HepG2 (cell line): ENCODE results near the gene GPR173. TPM values are rescaled to one million over a fixed set of nuclear protein-coding genes. Genes with fewer than 3 reads are reported as not detected.

Experiments used
- ATAC-seq: fragments of 200-7000 bp; cut with Tn5 transposase; 3 replicates; pipeline ENCODE4 v1.9.1; 2020; ENCODE audit warnings: mild to moderate bottlenecking, moderate library complexity
- BruUV-seq: library from RNA; stranded (reverse); fragments of 400-500 nt; replicated peaks from 2 replicates; lab custom pipeline; 2021; lab: Mats Ljungman, UMichigan
- CTCF ChIA-PET: fragments of 300-600 bp; formaldehyde crosslinking; extraction: SDS; loops from one replicate; lab custom pipeline; 2021; ENCODE audit warnings: low total read pairs, inconsistent platforms, low intra/inter-chr PET ratio; lab: Yijun Ruan, JAX
- POLR2A ChIA-PET: fragments of 350-600 bp; sonication (Branson Sonifier 250); formaldehyde crosslinking; loops from one replicate; lab custom pipeline; 2020; ENCODE audit warnings: antibody characterized with exemption, inconsistent platforms; lab: Yijun Ruan, JAX
- DNase-seq: peaks from one replicate; pipeline ENCODE4 v3.0.0-alpha.2; 2015; ENCODE audit warnings: low spot score
- FAIRE-seq: peaks from 3 replicates; lab custom pipeline; 2011; peaks lifted over from hg19 to GRCh38; lab: Jason Lieb, UNC
- H2AFZ ChIP-seq: one replicate; pipeline ENCODE4 v1.6.1; 2011; ENCODE audit warnings: low read length, inconsistent platforms
- H3K27ac ChIP-seq: fragments of 300-600 bp; 3 replicates; pipeline ENCODE4 v1.8.0; 2011; ENCODE audit warnings: mixed run types, mild to moderate bottlenecking, mixed read lengths, low read length, inconsistent platforms; ENCODE audit not compliant: insufficient read depth; ENCODE audit errors: extremely low read length
- H3K27me3 ChIP-seq, 2 experiments: fragments of 200-600 bp in 1 of 2; 2 replicates in 1 of 2; 3 replicates in 1 of 2; pipeline versions ENCODE4 v1.6.0 to v1.8.0; 2011; ENCODE audit warnings: low read length in 2 of 2, mild to moderate bottlenecking in 2 of 2, moderate library complexity in 2 of 2, inconsistent platforms in 1 of 2; ENCODE audit not compliant: insufficient read depth in 2 of 2, control insufficient read depth in 1 of 2
- H3K36me3 ChIP-seq, 2 experiments: fragments of 200-600 bp in 1 of 2; replicated peaks in 1 of 2; 2 replicates in 1 of 2; 3 replicates in 1 of 2; pipeline versions ENCODE4 v1.5.1 to v1.8.0; 2011; ENCODE audit warnings: low read length in 2 of 2, inconsistent platforms in 1 of 2; ENCODE audit not compliant: insufficient read depth in 2 of 2, control insufficient read depth in 1 of 2
- H3K4me1 ChIP-seq: 2 replicates; pipeline ENCODE4 v1.5.1; 2012; ENCODE audit warnings: low read length, inconsistent platforms; ENCODE audit not compliant: insufficient read depth
- H3K4me2 ChIP-seq: 2 replicates; pipeline ENCODE4 v1.6.0; 2011; ENCODE audit warnings: low read depth, low read length, inconsistent platforms
- H3K4me3 ChIP-seq, 3 experiments: fragments of 200-600 bp in 1 of 3; sonication (generic), shearing (Covaris generic) in 1 of 3; replicated peaks in 1 of 3; 2 replicates each; pipeline ENCODE4 v1.5.1; 2011 to 2016; ENCODE audit warnings: low read length in 3 of 3, inconsistent platforms in 2 of 3, low read depth in 2 of 3, mild to moderate bottlenecking in 2 of 3, control low read depth in 1 of 3, mixed read lengths in 1 of 3; ENCODE audit not compliant: insufficient read depth in 1 of 3
- H3K79me2 ChIP-seq: one replicate; pipeline ENCODE4 v1.6.1; 2011; ENCODE audit warnings: low read length, inconsistent platforms; ENCODE audit not compliant: insufficient read depth
- H3K9ac ChIP-seq: 2 replicates; pipeline ENCODE4 v1.6.0; 2011; ENCODE audit warnings: mild to moderate bottlenecking, low read depth, low read length, inconsistent platforms; ENCODE audit not compliant: insufficient read depth
- H3K9me3 ChIP-seq: 2 replicates; pipeline ENCODE4 v1.5.1; 2012; ENCODE audit warnings: mild to moderate bottlenecking, low read length
- H4K20me1 ChIP-seq: 2 replicates; pipeline ENCODE4 v1.6.0; 2011; ENCODE audit warnings: inconsistent platforms, mild to moderate bottlenecking, low read length, moderate library complexity; ENCODE audit not compliant: insufficient read depth
- BRCA1 ChIP-seq: sonication (generic); formaldehyde crosslinking; IDR thresholded peaks from 2 replicates; pipeline ENCODE4 v1.4.0; 2020; ENCODE audit warnings: missing genetic modification reagents
- DNMT3B ChIP-seq: conservative IDR thresholded peaks from 2 replicates; pipeline ENCODE4 v1.6.1; 2016; ENCODE audit warnings: missing biosample characterization, control low read depth
- DZIP1 ChIP-seq: sonication (generic); formaldehyde crosslinking; IDR thresholded peaks from 2 replicates; pipeline ENCODE4 v1.5.0; 2020; ENCODE audit warnings: mild to moderate bottlenecking, missing genetic modification reagents
- ETV5 ChIP-seq: IDR thresholded peaks from 2 replicates; pipeline ENCODE4 v1.6.1; 2018; ENCODE audit warnings: missing biosample characterization, missing genetic modification reagents, inconsistent platforms, borderline replicate concordance
- FOXA1 ChIP-seq, 2 experiments: fragments of 450-650 bp in 1 of 2; sonication (generic) in 1 of 2; formaldehyde crosslinking in 1 of 2; IDR thresholded peaks; 2 replicates each; pipeline versions ENCODE4 v1.4.0 to v1.6.1; 2016 to 2020; ENCODE audit warnings: missing genetic modification reagents in 1 of 2
- FOXK1 ChIP-seq: sonication (generic); formaldehyde crosslinking; IDR thresholded peaks from 2 replicates; pipeline ENCODE4 v1.4.0; 2020; ENCODE audit warnings: low read depth, missing genetic modification reagents, borderline replicate concordance
- HDAC1 ChIP-seq: sonication (generic); formaldehyde crosslinking; IDR thresholded peaks from 2 replicates; pipeline ENCODE4 v1.5.1; 2020; ENCODE audit warnings: mild to moderate bottlenecking, missing genetic modification reagents
- HOXA9 ChIP-seq: sonication (generic); formaldehyde crosslinking; IDR thresholded peaks from 2 replicates; pipeline ENCODE4 v1.8.1; 2022; ENCODE audit warnings: missing genetic modification reagents, mild to moderate bottlenecking, moderate library complexity, borderline replicate concordance
- IRF1 ChIP-seq: sonication (generic); formaldehyde crosslinking; IDR thresholded peaks from 2 replicates; pipeline ENCODE4 v1.4.0; 2020; ENCODE audit warnings: low read depth, mild to moderate bottlenecking, missing genetic modification reagents
- LBX2 ChIP-seq: sonication (generic); formaldehyde crosslinking; IDR thresholded peaks from 2 replicates; pipeline ENCODE4 v1.5.0; 2020; ENCODE audit warnings: missing genetic modification reagents, mild to moderate bottlenecking, borderline replicate concordance
- MEF2D ChIP-seq: sonication (generic); formaldehyde crosslinking; IDR thresholded peaks from 2 replicates; pipeline ENCODE4 v1.5.1; 2020; ENCODE audit warnings: mild to moderate bottlenecking, missing genetic modification reagents
- PCBP2 ChIP-seq: fragments of 200-400 bp; formaldehyde crosslinking; optimal IDR thresholded peaks from 2 replicates; pipeline ENCODE3; 2018; ENCODE audit warnings: low read length, low read depth; ENCODE audit not compliant: poor library complexity, severe bottlenecking
- PRDM10 ChIP-seq: sonication (generic); formaldehyde crosslinking; IDR thresholded peaks from 2 replicates; pipeline ENCODE4 v1.4.0; 2020; ENCODE audit warnings: low read depth, missing genetic modification reagents
- ZNF501 ChIP-seq: sonication (generic); formaldehyde crosslinking; IDR thresholded peaks from 2 replicates; pipeline ENCODE4 v1.5.1; 2020; ENCODE audit warnings: mild to moderate bottlenecking, moderate library complexity, missing genetic modification reagents
- WGBS: methylation state at CpG from one replicate; pipeline ENCODE4 v1.1.6; 2017; ENCODE audit warnings: low lambda C conversion rate; 5-methylcytosine and 5-hydroxymethylcytosine counted together
- in situ Hi-C: cut with HindIII; loops from 2 replicates; pipeline ENCODE4 v1.10.0; 2017; ENCODE audit warnings: low pct_unique_long_range_greater_than_20kb; ENCODE audit not compliant: extremely low pct_ligation_motif_present
- intact Hi-C: fragments of 100-400 bp; cut with micrococcal nuclease; formaldehyde crosslinking; loops from one replicate; pipeline ENCODE4 v1.10.0; 2022; ENCODE audit not compliant: unreplicated experiment
- polyA plus RNA-seq, 8 experiments: library from polyadenylated mRNA; depleted of rRNA in 3 of 8; stranded (reverse) in 7 of 8; unstranded in 1 of 8; fragments of >200 nt; fragmentation: Illumina TruSeq in 4 of 8; extraction: Trizol in 4 of 8; gene quantifications; 2 replicates each; pipeline versions ENCODE4 v1.2.1 to v1.2.3, GENCODE V29; 2011 to 2016; ENCODE audit warnings: low read depth in 4 of 8, missing spikeins in 1 of 8, mixed read lengths in 1 of 8; ENCODE audit not compliant: insufficient read depth in 1 of 8
- total RNA-seq, 5 experiments: library from RNA; depleted of rRNA; stranded (reverse); fragments of >200 nt; fragmentation: Illumina TruSeq; extraction: Trizol; gene quantifications; 2 replicates each; pipeline ENCODE4 v1.2.3, GENCODE V29; 2016; ENCODE audit warnings: low read depth in 1 of 5

Gene GPR173
- total and polyA plus RNA-seq, 2 of the 13 experiments (the other 11 are each of a cell fraction or from before 2014, with no cell fraction given): 0.04 TPM; not detected in 1

- no peak for TF ChIP-seq ZNF501 (CRISPR knock-in tag)
Observed at GRCh38 chrX:53089224-53089842, 40.7 kb downstream of the GPR173 start (continued).

- H3K9me3 ChIP-seq: no peaks in the 10 kb centered on the region
- ATAC-seq (no peak), DNase-seq (no peak), FAIRE-seq (no peak)
- H3K27ac ChIP-seq: no peak overlapping the region
- no peak overlapping the region for H3K4me2 ChIP-seq
- in situ Hi-C loops: no loop called here
- no peak overlapping the region for H2AFZ ChIP-seq
- BruUV-seq: no TSS peak
- H3K27me3 ChIP-seq: no peaks in the 10 kb centered on the region; a peak in 1 of 5 replicates
- ChIA-PET CTCF (interaction anchor here (0.8 kb wide), 1 partner anchor 18 kb away, joined by 4 read pairs; no protein-coding TSS in a partner anchor), POLR2A (no interaction called here)
- intact Hi-C loops: loop anchor here (1.0 kb wide), 1 partner anchor 19 kb away; no protein-coding TSS in a partner anchor
- no peaks in the 10 kb centered on the region for H4K20me1 ChIP-seq
- no peak overlapping the region for H3K4me3 ChIP-seq
- peaks cover 0 to 3% of the 10 kb centered on the region in 2 experiments; a peak in 2 of 5 replicates for H3K36me3 ChIP-seq
- 90% methylated on average over 2 of the region's 2 CpGs for WGBS
- H3K4me1 ChIP-seq: 0 out of 2 replicates have a peak, but pooled peaks cover under 1% of the 10 kb centered on the region
- H3K79me2 ChIP-seq: peaks cover 4% of the 10 kb centered on the region
- H3K9ac ChIP-seq: no peak overlapping the region
- TF ChIP-seq HDAC1 (CRISPR knock-in tag) (no peak), FOXA1 (IDR thresholded peaks at IDR 0.05) (no peak), FOXA1 (CRISPR knock-in tag; IDR thresholded peaks at IDR 0.05) (no peak), FOXK1 (CRISPR knock-in tag) (no peak), BRCA1 (CRISPR knock-in tag) (no peak), DZIP1 (no peak), HOXA9 (CRISPR knock-in tag) (no peak), MEF2D (no peak), PCBP2 (no peak), PRDM10 (CRISPR knock-in tag) (no peak), DNMT3B (CRISPR knock-in tag) (no peak), LBX2 (no peak), ETV5 (CRISPR knock-in tag) (no peak), IRF1 (CRISPR knock-in tag) (no peak)
Observed at GRCh38 chrX:53089925-53090324, 41.3 kb downstream of the GPR173 start.
